Stimulated activated naive CD4-positive, alpha-beta T cell (primary cell): ENCODE measurements around the gene AQP1.

Experiments
- DNase-seq, 6 experiments: peaks; one replicate each; lab custom pipeline; 2025; lab: John Stamatoyannopoulos, UW

AQP1 gene

DNA sequence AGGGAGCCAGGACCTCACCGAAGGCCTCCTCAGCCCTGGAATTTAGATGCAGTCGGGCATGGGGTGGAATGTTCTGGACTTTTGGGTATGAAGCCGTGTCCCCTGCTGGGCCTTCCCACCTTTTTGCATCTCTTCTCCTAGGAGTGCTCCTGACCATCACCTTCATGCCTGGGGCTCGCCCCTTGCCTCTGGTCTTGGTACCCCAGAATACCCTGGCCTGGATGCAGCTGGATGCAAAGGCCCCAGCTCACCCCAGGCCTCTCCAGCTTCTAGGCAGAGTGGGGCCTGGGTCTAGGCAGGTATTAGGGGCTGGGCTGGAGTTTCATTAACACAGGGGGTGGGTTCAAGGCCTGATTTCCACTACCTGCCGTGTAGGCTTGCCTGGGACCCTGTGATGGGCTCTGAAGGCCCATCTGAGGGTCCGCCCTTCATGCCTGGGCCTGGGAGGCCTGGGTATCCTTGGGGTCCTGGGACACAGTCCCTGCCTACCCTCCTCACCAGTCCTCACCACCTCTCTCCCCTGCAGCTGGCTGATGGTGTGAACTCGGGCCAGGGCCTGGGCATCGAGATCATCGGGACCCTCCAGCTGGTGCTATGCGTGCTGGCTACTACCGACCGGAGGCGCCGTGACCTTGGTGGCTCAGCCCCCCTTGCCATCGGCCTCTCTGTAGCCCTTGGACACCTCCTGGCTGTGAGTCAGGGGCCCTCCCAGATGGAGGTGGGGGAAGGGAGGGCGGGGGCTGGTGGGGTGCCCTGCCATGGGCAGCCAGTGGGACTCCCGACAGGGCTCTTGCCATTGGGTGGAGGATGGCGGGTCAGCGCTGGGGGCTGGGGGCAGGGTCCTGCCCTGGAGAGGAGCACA, 10.1 kb downstream of the AQP1 start:
- DNase-seq: no peak

DNA sequence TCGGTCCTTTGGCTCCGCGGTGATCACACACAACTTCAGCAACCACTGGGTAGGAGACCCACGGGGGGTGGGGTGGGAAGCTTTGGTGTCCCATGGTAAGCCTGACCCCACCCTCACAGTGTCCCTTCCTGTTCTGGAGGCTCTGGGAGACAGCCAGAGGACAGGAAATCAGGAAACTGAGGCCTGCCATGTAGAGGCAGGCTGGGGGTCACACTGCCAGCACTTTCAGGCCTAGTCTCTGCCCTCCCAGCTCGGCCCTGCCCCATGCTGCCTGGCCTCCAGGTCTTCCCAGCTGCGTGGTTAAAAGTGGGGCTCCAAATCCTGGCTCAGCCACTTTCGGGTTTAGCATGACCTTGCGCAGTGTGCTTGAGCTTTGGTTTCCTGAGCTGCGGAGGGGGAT, 10.9 kb downstream of the AQP1 start:
- DNase-seq: no peak

DNA sequence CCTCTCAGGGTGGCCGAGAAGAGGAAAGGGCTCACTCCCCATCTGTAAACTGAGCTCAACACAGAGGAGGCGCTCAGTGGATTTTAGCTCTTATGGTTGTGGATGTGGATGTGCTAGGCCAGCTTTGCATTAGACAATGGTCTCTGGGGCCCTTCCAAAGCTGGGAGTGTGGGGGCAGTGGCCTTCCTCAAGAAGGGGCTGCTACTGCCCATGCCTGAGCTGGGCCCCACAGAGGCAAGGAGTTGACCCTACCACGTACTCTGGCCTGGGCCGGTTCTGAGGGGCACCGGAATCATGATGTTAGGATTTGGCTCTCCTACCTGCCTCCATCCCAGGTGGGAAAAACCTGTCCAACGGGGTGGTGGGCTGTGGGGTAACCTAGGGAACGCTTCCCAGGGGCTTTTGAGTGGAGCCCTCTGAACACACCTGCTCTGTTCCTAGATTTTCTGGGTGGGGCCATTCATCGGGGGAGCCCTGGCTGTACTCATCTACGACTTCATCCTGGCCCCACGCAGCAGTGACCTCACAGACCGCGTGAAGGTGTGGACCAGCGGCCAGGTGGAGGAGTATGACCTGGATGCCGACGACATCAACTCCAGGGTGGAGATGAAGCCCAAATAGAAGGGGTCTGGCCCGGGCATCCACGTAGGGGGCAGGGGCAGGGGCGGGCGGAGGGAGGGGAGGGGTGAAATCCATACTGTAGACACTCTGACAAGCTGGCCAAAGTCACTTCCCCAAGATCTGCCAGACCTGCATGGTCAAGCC, 11.5 kb downstream of the AQP1 start:
- DNase-seq: no peak

DNA sequence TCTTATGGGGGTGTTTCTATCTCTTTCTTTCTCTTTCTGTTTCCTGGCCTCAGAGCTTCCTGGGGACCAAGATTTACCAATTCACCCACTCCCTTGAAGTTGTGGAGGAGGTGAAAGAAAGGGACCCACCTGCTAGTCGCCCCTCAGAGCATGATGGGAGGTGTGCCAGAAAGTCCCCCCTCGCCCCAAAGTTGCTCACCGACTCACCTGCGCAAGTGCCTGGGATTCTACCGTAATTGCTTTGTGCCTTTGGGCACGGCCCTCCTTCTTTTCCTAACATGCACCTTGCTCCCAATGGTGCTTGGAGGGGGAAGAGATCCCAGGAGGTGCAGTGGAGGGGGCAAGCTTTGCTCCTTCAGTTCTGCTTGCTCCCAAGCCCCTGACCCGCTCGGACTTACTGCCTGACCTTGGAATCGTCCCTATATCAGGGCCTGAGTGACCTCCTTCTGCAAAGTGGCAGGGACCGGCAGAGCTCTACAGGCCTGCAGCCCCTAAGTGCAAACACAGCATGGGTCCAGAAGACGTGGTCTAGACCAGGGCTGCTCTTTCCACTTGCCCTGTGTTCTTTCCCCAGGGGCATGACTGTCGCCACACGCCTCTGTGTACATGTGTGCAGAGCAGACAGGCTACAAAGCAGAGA, 12.2 kb downstream of the AQP1 start:
- DNase-seq: no peak

DNA sequence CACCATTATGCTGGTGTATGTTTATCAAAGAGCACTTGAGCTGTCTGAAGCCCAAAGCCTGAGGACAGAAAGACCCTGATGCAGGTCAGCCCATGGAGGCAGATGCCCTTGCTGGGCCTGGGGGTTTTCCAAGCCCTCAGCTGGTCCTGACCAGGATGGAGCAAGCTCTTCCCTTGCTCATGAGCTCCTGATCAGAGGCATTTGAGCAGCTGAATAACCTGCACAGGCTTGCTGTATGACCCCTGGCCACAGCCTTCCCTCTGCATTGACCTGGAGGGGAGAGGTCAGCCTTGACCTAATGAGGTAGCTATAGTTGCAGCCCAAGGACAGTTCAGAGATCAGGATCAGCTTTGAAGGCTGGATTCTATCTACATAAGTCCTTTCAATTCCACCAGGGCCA, 13.0 kb downstream of the AQP1 start:
- no peak for DNase-seq

DNA sequence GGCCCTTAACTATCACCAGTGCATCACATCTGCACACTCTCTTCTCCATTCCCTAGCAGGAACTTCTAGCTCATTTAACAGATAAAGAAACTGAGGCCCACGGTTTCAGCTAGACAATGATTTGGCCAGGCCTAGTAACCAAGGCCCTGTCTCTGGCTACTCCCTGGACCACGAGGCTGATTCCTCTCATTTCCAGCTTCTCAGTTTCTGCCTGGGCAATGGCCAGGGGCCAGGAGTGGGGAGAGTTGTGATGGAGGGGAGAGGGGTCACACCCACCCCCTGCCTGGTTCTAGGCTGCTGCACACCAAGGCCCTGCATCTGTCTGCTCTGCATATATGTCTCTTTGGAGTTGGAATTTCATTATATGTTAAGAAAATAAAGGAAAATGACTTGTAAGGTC, 13.5 kb downstream of the AQP1 start:
- no peak for DNase-seq

DNA sequence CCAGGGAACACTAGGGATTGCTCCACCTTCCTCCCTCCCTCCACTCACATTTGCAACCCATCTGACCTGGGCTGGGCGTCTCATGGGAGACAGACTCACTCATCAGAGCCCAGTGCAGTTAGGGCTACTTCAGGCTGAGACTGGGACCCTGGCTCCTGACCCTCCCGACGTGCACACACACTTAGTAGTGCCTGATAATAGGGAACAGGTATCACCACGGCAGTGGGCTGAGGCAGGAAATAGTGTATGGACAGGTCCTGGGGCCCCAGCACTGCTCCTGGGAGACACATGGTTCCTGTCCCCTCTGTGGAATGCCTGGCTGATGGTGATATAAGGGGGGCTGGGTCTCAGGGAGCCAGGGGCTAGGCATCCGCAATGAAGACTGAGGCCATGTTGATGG, 14.3 kb downstream of the AQP1 start:
- no peak for DNase-seq

DNA sequence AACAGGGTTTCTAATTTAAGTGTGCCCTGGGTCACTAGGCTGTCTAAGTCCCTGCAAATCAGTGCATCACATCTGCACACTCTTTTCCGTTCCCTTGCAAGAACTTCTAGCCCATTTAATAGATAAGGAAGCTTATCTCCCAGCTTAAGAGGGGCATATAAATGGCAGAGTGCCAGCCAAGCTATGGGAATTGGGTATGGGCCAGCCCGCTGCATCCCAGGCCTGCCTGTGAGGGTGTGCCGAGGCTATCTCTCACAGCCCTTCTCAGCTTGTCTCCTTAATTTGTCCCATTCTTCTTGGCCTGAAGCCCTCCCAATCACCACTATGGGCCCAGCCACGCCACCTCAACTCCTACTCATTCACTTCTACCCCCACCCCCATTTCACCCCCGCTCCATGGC, 14.7 kb downstream of the AQP1 start:
- no peak for DNase-seq

DNA sequence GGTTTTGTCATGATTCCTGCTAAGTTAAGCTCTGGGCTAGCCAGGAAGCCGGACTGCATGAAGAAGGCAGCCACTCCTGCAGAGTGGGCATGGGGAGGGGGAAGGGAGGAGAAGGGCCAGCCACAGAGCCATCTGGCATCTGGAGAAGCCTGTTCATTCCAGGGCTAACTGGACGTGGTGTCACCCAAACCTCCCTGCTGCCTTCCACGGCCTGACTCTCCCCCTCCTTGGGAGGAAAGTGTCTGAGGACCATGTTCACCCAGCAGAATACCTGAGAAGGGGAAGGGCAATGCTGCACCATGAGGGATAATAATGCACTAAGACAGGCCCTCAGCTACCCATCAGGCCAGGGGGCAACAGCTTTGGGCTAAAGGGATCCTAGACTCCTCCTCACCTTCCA, 15.4 kb downstream of the AQP1 start:
- DNase-seq: no peak

DNA sequence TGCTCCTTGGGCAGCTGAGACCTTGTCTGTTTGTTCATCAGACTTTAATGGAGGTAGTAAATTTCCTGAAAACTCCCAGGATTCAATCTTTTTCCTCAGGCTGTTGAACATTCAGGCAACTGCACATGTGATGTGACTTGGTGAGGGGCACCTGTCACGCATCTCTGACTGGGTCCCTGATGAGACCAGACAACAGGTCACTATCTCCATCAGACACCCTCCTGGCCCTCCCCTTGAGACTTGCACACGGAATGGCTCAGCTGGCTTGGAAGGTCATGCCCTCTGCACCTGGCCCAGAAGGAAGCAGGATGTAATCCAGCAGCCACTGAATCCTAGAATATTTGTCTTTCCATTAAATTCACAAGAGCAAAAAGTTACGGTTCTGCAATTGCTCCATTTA, 15.9 kb downstream of the AQP1 start:
- DNase-seq: no peak

DNA sequence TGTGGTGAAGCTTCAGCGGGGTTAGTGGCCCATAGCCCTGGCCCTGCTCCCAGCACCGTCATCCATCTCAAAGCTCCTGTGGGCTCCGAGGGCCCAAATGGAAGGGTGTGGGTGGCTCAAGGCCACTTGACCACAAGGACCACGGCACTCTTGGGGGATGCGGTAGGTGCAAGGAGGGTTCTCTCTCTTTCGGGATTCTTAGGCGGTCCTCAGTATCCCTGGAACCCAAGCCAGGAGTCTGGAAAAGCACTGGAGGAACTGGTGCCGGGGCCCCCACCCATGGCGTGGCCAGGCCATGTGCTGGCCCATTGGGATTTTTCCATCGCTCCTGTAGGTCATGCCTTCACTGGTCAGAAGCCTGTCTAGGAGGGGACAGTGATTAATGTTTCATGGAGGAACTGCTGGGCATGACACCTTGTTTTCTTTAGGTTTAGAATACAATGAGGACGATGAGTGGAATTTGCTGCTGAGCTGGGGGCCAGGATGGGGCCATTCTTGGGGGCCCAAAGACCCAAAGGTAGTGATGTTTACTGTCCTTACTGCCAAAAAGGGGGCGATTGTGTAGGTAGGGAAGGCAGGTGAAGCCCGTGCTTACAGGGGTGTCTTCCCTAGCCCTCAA, 16.7 kb downstream of the AQP1 start:
- no peak for DNase-seq

DNA sequence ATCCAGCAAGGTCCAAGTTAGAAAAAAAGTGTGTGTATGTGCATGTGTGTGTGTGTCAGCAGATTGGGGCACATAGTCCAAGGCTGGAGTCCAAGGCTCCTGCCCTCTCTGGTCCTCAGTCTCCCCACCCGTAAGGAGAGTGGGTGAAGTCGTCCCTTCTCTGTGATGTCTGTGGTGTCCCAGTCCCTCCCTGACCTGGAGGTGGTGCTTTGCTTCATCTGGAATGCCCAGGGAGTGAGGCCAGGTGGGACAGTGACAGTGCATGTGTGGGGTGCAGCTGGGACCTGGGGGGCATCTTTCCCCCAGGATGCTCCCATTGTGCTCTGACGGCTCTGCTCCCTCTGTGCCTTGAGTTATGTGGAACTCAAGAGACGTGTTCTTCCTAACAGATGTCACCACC, 18.0 kb downstream of the AQP1 start:
- no peak for DNase-seq

DNA sequence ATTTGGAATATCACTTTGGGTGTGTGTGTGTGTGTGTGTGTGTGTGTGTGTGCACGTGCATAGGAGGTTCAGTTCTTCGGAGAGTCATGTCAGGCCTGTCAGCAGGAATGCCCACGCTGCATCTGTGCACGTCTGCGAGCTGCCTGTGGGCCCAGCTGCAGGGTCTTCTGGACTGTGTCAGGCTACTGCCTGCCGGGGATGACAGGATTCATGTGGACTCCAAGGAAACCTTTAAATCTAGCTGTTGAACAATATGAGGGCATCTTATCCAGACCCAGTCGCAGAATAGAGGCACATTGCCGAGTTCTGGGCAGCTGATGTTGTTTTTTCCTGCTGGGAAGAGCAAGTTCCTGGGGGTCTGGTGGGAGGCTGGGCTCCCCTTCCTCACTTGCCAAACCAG, 19.0 kb downstream of the AQP1 start:
- no peak for DNase-seq

DNA sequence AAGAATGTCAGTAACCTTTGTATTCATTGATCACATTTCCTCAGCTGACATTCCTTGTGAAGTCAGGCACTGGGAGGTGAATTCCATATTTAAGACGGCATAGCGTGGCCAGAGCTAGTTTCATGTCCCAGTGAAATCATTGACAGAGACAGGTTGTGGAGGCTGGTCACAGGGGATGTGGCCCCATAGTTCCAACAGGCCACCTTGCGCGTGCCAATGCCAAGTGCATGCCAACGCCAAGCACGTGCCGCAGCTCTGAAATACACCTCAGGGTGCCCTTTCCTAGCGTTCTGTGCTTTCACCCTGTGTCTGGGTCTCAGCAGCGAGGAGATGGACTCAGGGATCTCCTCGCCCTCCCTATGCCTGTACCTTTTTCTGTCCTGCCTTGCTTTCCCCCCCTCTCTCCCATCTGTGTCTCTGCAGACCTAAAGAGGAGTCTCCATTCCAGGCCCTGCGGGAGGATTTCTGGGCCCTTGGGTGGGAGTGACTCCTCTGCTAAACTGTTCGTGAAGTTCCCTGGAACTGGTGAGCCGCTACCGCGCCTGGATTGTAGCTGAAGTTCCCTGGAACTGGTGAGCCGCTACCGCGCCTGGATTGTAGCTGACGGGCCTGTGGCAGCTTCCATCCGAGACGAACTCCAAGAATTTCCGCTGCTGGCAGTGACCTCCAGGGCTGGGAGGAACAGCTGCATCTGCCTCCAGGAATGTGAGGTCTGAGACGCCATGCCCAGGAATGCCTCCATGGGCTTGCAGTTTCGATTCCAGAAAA, 19.7 kb downstream of the AQP1 start:
- no peak for DNase-seq

DNA sequence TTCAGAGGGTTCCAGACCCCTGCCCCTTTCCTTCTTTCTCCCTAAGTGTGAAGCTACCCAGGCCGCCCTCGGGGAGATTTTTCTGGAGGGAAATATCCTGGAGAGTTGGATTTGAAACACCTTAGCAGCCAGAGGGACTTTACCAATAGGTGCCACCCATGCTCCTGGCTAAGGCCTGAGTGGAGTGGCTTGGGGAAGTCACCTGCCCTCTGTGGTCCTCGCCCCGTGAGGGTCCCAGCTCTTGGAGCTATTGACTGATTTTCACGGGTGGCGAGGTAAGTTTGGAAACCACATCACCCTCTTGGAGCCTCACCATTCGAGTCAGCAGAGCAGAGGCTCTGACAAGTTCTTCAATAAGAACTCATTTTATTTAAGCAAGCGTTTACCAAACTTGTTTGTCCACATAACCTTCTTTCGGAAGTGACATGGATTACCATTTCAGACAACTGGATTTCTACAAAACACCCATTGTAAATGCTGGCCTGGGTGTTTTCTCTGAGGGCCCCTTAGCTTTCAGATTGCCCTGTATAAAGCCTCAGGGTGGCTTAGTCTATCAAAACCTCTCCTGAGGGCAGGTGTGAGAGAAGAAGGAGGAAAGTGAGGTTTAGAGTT, 20.4 kb downstream of the AQP1 start:
- DNase-seq: no peak

DNA sequence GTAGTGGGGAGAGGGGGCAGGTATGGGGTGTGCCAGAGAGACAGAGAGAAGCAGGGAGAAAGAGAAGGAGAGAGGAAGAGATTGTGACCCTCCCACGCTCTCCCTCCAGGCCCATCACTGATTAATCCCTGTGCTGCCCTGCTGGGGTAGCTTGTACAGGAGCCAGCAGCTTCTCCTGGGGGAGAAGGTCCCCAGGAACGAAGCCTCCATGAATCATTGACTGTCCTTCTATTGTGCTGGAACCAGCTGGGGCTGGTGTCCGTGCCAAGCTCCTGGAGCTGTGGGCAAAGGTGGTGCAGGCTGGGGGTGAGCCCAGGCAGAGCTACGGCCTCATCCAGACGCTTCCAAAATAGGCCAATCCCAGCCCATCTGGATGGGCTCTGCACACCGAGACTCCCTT, 20.9 kb downstream of the AQP1 start:
- no peak for DNase-seq

DNA sequence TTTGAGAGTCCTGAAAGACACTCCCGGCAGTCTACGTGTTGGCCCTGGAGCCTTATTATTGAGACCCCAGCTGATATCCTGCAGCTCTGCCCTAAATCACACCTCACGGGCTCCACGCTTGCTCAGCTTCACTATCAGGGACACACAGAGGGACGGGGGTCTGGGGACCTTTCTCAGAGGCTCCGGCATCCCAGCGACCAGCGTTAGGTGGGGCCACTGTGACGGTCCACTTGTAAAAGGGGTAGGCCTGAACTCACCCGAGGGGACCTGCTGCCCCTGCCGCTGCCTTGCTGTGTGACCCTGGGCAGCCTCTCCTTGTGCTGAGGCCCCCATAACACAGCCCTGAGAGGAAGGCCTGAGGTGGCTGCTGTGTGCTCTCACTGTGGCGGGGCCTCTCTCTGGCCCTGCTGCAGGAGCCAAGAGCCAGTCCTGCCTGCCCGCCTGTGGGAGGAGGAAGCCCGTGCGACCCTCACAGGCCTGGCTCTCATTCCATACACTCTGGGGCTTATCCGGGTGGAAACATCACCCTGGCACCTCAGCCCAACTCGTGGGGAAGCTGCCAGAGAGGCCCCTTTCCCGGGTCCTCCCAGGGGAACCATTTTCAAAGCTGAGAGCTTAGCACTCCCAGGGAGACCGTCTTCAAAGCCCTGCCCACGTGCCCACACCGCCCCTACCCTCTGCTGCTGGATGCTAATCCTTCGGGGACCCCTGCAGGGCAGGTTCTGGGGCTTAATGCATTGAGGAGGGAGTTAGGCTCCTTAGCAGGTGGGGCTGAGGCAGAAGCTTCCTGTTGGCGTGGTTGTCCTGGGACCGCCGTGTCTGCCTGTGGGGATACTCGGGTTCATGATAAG, 21.7 kb downstream of the AQP1 start:
- no peak for DNase-seq

DNA sequence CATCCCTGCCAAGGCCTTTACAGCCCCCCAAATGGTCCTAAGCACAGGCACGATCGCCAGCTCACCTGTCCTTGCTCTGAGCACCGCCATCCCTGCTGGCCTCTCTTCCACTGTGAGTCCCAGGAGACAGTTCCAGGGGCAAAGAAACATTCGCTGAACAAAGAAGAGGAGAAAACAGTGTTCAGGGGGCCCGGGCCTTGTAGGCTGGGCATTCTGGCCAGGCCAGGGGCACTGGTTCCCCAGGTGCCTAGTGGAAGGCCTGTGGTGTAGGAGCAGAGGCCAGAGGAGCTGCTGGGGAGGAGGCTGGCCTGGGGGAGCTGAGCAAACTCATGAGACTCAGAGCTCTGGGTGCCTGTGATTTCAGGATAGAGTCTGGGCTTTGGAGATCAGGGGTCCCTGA, 22.6 kb downstream of the AQP1 start:
- DNase-seq: no peak

DNA sequence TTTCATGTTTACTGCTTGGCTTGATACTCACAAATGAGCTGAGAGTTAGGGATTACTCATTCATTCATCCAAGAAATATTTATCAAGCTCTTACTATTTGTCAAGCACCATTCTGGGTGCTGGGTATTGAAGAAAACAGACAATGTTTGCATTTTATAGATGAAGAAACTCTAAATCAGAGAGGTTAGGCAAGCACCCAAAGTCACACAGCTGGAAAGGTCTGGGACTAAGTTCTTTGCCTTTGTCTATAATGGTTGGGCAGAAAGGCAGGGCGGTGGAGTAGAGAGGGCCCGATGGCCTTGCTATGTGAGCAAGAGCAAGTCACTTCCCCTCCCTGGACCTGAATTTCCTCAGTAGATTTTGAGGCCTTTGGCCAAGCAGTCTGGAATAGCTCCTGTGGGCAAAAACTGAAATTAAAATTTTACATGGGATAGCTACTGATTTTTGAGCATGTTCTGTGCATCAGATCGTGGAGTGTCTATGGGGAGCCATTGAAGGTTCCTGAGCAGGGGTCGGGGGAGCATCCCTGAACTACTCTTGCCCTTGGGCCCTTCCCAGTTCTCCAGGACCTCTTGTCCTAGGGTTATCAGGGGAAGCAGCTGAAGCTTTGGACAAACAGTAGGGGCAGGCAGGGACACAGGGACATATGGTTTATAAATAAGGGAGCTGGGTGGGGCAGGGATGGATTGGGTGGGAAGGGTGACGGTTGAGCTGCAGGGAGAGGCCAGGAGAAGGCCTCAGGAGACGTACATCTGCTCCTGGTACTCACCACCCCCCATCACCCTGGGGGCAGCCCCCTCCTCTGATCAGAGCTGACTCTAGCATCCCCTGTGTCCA, 23.3 kb downstream of the AQP1 start:
- no peak for DNase-seq

DNA sequence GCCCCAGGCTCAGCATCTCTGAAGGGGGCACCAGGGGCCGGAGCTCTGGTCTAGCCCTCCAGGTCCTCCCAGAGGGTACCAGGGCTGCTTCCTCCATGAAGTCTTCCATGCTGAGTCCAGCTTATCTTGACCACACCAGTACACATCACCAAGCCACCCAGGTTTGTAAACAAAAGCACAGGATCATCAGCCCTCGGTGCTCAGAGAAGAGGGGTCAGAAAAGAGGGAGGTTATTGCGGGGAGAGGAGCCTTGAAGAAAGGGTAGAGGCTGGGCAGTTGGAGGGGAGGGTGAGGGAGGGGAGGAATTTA, 23.9 kb downstream of the AQP1 start:
- no peak for DNase-seq
